Activated CD4-positive, alpha-beta T cell treated with anti-CD3 and anti-CD28 coated beads for 48 hours (primary cell): ENCODE results near the gene ZNF687.
"Not testable (repeated sequence)": the region's sequence is repeated elsewhere in the genome, so short reads cannot be mapped to it uniquely, and the experiment has no call there.

ENCODE experiments used
- DNase-seq: peaks from one replicate; pipeline ENCODE4 v3.0.0-alpha.2; 2020

Gene ZNF687

GRCh38 chr1:151281969-151282882 lies at the start of gene ZNF687:
Gene ZNF687, plus strand, starts transcription at chr1:151282299. Its CDS starts 3,993 bp downstream, at chr1:151286292.
- peak; percentile 99 for DNase-seq

DNA sequence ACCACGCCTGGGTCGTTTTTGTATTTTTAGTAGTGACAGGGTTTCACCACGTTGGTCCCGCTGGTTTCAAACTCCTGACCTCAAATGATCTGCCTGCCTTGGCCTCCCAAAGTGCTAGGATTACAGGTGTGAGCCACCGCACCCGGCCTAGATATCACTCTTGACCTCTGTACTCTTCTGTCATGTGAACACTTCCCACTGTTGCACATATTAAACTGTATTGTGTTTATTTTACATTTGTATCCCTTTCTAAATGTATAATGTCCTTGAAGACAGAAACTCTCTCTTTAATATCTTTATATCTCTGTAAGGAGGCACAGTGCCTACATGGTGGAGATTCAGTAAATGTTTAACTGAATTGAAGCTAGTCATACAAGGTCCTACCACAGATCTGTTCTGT lies 46.9 kb upstream of the ZNF687 start:
- no peak for DNase-seq

- no peak for DNase-seq
These were observed 44.2 kb upstream of the ZNF687 start for GRCh38 chr1:151237678-151238466.

DNA sequence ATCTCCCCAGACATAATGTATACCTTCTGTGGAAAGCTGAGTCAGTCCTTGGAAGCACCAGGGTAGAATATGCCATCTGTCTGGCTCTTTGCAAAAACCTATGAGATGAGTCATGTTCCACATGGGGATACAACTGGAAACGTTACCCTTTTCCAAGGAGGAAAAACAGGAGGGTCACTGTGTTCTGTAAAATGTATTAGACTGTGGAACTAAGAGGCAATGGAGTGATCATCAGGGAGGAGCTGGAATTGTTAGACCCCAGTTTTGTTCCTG lies 43.7 kb upstream of the ZNF687 start:
- DNase-seq, result no peak

- DNase-seq, result no peak
These were observed 39.7 kb upstream of the ZNF687 start for GRCh38 chr1:151242442-151242841.

- no peak for DNase-seq
These were observed 38.3 kb upstream of the ZNF687 start for GRCh38 chr1:151243683-151244216.

- DNase-seq, result no peak
These were observed 35.3 kb upstream of the ZNF687 start for GRCh38 chr1:151246786-151247185.

- DNase-seq, result peak; percentile 75
These were observed 30.2 kb upstream of the ZNF687 start for GRCh38 chr1:151251656-151252470.

GRCh38 chr1:151254217-151255213 lies 27.6 kb upstream of the ZNF687 start, which contains the start of gene PSMD4:
Gene PSMD4, plus strand, starts transcription at chr1:151254734. Its CDS starts 49 bp downstream, at chr1:151254783.
- peak; percentile 95 for DNase-seq

DNA sequence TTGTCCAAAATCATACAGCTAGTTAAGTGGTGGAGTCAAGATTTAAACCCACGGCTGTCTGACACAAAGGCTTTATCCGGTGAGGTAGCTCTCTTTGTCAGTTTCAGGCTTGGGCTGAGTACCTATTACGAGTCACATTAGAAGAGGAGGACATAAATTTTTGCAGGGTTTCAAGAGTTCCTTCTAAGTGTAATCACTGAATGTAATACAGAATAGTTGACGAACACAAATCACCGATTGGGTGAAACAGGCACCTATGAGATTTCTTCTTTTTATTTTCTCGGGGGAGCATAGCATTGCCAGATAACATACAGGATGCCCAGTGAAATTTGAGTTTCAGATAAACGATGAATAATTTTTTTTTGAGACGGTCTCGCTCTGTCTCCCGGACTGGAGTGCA lies 26.7 kb upstream of the ZNF687 start:
- no peak for DNase-seq

DNA sequence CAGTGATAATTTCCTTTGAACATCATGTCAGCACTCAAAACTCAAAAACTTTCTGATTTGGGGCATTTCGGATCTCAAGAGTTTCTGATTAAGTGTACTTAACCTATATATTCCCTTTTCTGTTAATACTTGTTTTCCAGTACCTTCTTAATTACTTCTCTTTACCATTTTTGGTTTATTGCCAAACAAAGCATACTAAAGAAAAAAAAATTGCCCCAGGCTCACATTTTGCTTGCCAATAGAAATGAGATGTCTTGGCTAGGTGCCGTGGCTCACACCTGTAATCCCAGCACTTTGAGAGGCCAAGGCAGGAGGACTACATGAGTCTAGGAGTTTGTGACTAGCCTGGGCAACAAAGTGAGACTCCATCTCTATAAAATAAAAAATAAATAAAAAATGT lies 22.7 kb upstream of the ZNF687 start:
- DNase-seq, result no peak

- DNase-seq, result no peak
These were observed 16.5 kb upstream of the ZNF687 start for GRCh38 chr1:151265446-151266236.

- no peak for DNase-seq
These were observed 15.8 kb upstream of the ZNF687 start for GRCh38 chr1:151266315-151266714.

DNA sequence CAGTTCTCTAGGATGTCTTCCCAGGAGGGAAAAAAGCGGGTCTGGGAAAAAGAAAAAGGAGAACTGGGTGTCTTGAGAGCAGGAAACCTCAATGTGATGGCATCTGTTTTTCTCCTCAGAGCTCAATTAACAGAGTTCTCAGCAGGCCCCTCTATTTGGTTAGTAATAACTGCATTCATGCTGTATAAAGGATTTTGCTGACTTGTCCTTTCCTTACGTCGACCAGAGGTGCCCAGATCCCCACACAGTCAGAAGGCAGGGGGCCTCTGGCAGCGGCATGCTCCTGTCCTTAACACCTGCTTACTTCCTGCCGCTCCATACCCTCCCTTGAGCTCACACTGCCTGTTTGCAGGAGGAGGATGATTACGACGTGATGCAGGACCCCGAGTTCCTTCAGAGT lies 15.3 kb upstream of the ZNF687 start:
- DNase-seq, result no peak

GRCh38 chr1:151267760-151268159 lies 14.3 kb upstream of the ZNF687 start:
- DNase-seq, result no peak

DNA sequence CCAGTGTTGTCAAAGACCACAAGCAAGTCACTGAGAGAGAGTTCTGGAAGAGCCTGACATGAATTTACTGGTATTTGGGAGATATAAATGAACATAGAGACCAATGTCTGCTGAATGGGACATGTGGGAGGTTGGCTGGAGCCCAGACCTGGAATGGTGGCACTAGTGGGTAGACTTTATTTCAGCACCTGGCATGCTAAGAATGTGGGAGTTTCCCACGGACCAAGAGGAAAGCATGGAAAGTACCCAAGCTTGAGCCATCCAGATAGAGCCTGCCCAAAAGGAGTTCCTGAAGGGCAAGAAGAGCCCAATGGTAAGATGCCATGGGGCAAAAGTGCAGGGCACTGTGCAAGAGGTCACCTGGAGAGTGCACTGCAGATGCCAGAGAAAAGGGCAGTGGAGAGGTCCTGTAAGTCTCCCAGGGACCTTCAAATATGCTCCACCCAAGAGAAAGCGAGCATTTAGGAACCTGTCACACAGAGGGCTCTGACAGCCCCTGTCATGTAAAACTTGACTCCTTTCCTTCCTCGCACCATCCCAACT lies 8.1 kb upstream of the ZNF687 start:
- no peak for DNase-seq

DNA sequence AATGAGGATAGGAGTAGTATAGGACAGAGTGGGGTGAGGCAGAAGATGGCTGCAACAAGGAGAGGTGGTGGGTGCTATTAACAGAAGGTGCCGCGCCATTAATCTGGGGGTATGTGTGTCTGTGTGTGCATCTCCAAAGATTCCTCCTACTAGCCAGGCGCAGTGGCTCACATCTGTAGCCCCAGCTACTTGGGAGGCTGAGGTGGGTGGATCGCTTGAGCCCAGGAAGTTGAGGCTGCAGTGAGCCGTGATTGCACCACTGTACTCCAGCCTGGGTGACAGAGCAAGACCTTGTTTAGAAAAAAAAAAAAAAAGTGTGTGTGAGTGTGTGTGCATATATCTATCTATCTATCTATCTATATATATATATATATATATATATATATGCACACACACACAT lies 6.8 kb upstream of the ZNF687 start:
- not testable (repeated sequence) for DNase-seq

GRCh38 chr1:151277249-151277648 lies 4.8 kb upstream of the ZNF687 start:
- DNase-seq, result no peak

- peak; percentile 98 for DNase-seq
These were observed 702 bp upstream of the ZNF687 start for GRCh38 chr1:151281225-151281968.
